Dermis blood vessel endothelial cell (primary cell): ENCODE results near the gene HTR3D. TPM values are rescaled to one million over a fixed set of nuclear protein-coding genes. Genes with fewer than 3 reads are reported as not detected.
"Not testable (repeated sequence)": the region's sequence is repeated elsewhere in the genome, so short reads cannot be mapped to it uniquely, and the experiment has no call there.

ENCODE experiments used
- DNase-seq: peaks from one replicate; pipeline ENCODE4 v3.0.0; 2010
- total RNA-seq: library from RNA; depleted of rRNA; stranded (reverse); fragments of >200 nt; gene quantifications from 2 replicates; pipeline ENCODE4 v1.2.3, GENCODE V29; 2014

Gene HTR3D, protein sequence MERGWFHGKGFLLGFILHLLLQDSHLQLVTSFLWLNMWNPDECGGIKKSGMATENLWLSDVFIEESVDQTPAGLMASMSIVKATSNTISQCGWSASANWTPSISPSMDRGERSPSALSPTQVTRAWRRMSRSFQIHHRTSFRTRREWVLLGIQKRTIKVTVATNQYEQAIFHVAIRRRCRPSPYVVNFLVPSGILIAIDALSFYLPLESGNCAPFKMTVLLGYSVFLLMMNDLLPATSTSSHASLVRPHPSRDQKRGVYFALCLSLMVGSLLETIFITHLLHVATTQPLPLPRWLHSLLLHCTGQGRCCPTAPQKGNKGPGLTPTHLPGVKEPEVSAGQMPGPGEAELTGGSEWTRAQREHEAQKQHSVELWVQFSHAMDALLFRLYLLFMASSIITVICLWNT
- not detected in 2 replicates for total RNA-seq

DNA sequence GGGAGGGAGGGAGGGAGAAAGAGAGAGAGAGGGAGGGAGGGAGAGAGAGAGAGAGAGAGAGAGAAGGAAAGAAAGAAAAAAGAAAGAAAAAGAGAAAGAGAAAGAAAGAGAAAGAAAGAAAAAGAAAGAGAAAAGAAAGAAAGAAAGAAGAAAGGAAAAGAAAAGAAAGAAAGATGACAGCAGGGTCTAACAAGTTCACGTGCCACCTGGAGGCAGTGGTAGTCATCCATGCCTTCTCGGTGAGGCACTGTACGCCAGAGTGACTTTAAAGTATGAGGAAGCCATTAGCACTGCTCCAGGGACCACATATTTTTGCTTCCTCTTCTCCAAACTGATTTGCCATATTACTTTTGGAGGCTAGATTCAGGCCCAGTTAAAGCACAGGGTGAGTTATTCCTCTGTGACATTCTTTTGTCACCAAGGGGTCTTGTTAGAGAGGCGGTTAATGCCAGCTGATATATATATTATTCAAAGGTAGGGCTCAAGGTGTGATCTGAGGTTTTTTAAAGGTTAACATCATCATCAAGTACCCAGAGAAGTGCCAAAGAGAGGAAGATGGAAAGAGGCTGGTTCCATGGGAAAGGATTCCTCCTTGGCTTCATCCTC is at the start of gene HTR3D:
TSS of gene HTR3D (plus strand) at position 556 of the 606 bp plus-strand sequence. CDS start at position 556, 0 bp downstream.
- DNase-seq: no peak

DNA sequence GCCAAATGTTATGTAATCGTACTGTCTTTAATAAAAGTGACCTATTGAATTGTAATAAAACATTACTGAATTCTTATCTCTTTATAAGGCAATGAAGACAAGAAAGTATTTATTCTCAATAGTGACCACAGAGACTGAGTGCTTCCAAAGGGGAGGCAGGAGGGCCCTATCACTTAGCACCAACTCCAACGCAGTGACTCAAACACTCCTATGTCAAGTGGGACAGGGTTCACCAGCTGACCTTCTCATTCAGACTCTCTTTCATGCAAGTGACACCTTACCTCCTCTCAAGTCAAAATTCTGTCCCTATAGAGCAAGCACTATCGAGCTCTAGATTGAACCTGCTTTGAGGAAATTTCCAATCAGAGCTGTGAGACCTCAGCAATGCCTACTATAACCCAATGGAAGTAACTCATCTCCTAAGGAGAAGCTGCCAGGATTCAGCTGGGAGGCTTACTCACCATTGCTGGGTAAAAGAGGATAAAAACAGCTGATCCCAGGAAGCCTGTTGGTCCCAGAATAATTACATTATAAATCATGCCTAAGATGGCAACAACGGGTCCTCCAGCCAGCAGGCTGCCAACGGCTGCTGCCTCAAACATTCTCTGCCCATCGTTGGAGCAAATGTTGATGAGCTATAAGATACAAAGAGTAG is 49.4 kb upstream of the HTR3D start:
- DNase-seq: no peak

GRCh38 chr3:183984127-183984740 is 47.3 kb upstream of the HTR3D start:
- no peak for DNase-seq

GRCh38 chr3:183984749-183985729 is 46.5 kb upstream of the HTR3D start:
- no peak for DNase-seq

GRCh38 chr3:183987000-183987600 is 44.4 kb upstream of the HTR3D start:
- DNase-seq: no peak

GRCh38 chr3:183988216-183988790 is 43.2 kb upstream of the HTR3D start:
- no peak for DNase-seq

GRCh38 chr3:183991403-183991802 is 40.1 kb upstream of the HTR3D start:
- DNase-seq: no peak

DNA sequence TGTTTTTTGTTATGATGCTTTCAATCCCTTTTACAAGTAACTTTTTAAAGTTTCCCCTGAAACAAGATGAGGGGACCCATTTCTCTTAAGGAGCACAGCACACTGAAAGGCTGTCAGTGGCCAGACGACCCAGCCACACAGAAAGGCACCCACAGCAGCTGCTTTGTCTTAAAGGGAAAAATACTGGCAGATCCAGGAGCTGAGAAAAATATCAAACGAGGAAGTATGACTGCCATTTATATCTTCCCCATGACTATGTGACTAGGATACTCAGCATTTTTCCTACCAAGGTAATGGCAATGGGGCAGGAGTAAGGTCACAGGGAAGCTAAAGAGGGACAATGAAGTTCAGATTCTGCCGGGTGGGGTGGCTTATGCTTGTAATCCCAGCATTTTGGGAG is 29.8 kb upstream of the HTR3D start:
- no peak for DNase-seq

DNA sequence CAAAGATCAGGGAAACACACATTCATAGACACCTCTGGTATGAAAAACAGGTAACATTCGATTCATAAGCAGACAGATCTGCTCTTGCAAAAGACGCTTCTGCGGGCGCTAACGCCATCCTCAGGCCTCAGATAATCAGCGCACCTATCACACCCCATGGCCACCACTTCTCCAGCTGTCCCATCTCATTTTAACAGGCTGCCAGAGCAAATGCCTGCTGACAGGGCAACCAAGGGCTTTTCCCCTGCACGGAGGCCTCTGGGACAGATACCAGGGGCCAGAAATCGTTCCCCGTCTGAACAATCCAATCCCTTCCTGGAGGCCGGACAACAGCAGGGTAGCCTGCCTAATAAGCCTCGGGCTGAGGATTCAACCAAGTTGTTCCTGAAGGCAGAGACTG is 29.1 kb upstream of the HTR3D start:
- DNase-seq: no peak

- peak; percentile 65 for DNase-seq
Measured at GRCh38 chr3:184003187-184003967, 28.2 kb upstream of the HTR3D start.

- DNase-seq: no peak
Measured at GRCh38 chr3:184004476-184004875, 27.1 kb upstream of the HTR3D start.

- DNase-seq: peak; percentile 72
Measured at GRCh38 chr3:184005941-184006507, 25.5 kb upstream of the HTR3D start.

DNA sequence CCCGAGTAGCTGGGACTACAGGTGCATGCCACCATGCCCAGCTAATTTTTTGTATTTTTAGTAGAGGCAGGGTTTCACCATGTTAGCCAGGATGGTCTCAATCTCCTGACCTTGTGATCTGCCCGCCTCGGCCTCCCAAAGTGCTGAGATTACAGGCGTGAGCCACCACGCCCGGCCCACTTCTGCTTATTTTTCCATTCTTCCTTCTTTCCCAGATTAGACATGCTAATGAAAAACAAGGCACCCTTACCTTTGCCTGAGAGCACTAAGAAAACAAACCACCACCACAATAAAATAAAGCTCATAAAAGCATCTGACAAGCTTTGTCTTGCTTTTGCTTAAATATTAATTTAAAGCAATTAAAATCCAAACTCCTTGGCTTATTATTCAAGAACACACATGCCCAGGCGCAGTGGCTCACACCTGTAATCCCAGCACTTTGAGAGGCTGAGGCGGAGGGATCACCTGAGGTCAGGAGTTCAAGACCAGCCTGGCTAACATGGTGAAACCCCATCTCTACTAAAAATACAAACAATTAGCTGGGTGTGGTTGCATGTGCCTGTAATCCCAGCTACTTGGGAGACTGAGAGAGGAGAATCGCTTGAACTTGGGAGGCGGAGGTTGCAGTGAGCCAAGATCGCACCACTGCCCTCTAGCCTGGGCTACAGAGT is 24.3 kb upstream of the HTR3D start:
- not testable (repeated sequence) for DNase-seq

DNA sequence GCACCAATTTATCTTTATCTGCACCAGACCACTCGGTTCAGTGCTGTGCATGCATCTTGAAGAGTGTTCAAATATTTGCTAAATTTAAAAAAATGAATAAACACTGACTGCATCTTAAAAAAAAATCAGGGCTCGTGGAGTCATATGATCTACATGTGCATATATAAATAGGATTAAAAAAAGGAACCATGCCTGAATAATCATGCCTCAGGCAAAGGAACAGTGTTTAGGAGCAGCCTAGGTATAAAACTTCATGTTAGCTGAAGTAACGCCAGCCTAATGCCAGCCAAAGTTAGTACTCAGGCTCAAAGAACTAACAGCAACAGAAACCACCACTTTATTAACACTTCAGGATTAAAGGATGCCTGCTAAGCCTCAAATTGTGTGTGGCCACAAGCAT is 23.4 kb upstream of the HTR3D start:
- DNase-seq: no peak

DNA sequence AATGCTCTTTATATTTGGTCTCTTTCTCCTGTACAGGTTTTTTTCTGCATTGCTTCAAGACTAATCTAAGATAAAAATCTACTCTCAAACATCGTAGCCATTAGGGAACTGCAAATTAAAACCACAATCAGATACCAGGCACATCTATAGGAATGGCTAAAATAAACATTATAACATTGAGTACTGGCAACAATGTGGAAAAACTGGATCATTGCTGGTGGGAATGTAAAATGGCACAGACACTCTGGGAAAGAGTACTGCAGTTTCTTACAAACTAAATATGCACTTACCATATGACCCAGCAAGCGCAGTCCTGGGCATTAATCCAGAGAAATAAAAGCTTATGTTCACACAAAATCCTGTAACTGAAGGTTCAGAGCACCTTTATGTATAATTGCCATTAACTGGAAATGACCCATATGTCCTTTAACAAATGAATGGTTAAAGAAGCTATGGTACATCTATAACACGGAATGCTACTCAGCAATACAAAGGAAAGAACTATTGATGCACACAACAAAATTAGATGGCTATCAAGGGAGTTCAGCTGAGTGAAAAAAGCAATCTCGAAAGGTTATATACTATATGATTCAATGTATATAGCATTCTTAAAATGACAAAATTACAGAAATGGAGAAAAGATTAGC is 20.2 kb upstream of the HTR3D start:
- DNase-seq: no peak

GRCh38 chr3:184011937-184012889 is 19.3 kb upstream of the HTR3D start:
- DNase-seq: no peak

GRCh38 chr3:184015381-184016019 is 16.0 kb upstream of the HTR3D start:
- DNase-seq: no peak
